HFFc6 (cell line): ENCODE results near the gene CLEC4G. TPM values are rescaled to one million over a fixed set of nuclear protein-coding genes. Genes with fewer than 3 reads are reported as not detected.

Experiments
- DNase-seq: peaks from one replicate; pipeline ENCODE4 v3.0.0-alpha.2; 2018
- H3K27ac Mint-ChIP-seq: 2 replicates; pipeline ENCODE4 v1.8.0; 2020; ENCODE audit warnings: mild to moderate bottlenecking, mixed read lengths
- H3K27me3 Mint-ChIP-seq: 2 replicates; pipeline ENCODE4 v1.8.0; 2021; ENCODE audit warnings: mild to moderate bottlenecking, moderate library complexity, mixed read lengths; ENCODE audit not compliant: insufficient read depth
- H3K36me3 Mint-ChIP-seq: 2 replicates; pipeline ENCODE4 v1.8.0; 2021; ENCODE audit warnings: low read depth, mixed read lengths
- H3K4me1 Mint-ChIP-seq: 2 replicates; pipeline ENCODE4 v1.8.0; 2020; ENCODE audit warnings: low read depth, mixed read lengths
- H3K4me3 Mint-ChIP-seq: 2 replicates; pipeline ENCODE4 v1.8.0; 2020; ENCODE audit warnings: mild to moderate bottlenecking, moderate library complexity, mixed read lengths
- H3K9me3 Mint-ChIP-seq: 2 replicates; pipeline ENCODE4 v1.8.0; 2020; ENCODE audit warnings: mild to moderate bottlenecking, mixed read lengths
- total RNA-seq, 6 experiments: library from RNA; stranded (reverse); fragmentation: NEBNext Ultra II Directional; extraction: Animal tissue kit (Norgen Biotek cat#: 25700); gene quantifications; 2 replicates in 1 of 6; 3 replicates in 5 of 6; pipeline ENCODE4 v1.2.3, GENCODE V29; 2021
- TF ChIP-seq, protein P1 (sequence below): fragments of 200-600 bp; sonication (generic); IDR thresholded peaks from 2 replicates; pipeline ENCODE4 v1.5.0; 2021; ENCODE audit warnings: antibody characterized with exemption, mild to moderate bottlenecking

Gene CLEC4G
- total RNA-seq, 6 experiments from 2014 or later: not detected

- no peak overlapping the region for H3K27ac Mint-ChIP-seq
- H3K36me3 Mint-ChIP-seq: no peaks in the 10 kb centered on the region
- DNase-seq: no peak
- H3K4me1 Mint-ChIP-seq: no peaks in the 10 kb centered on the region
- TF ChIP-seq, protein P1, sequence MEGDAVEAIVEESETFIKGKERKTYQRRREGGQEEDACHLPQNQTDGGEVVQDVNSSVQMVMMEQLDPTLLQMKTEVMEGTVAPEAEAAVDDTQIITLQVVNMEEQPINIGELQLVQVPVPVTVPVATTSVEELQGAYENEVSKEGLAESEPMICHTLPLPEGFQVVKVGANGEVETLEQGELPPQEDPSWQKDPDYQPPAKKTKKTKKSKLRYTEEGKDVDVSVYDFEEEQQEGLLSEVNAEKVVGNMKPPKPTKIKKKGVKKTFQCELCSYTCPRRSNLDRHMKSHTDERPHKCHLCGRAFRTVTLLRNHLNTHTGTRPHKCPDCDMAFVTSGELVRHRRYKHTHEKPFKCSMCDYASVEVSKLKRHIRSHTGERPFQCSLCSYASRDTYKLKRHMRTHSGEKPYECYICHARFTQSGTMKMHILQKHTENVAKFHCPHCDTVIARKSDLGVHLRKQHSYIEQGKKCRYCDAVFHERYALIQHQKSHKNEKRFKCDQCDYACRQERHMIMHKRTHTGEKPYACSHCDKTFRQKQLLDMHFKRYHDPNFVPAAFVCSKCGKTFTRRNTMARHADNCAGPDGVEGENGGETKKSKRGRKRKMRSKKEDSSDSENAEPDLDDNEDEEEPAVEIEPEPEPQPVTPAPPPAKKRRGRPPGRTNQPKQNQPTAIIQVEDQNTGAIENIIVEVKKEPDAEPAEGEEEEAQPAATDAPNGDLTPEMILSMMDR: no peak
- H3K4me3 Mint-ChIP-seq: no peak overlapping the region
- no peaks in the 10 kb centered on the region; the same call in 1 of the 2 replicates for H3K9me3 Mint-ChIP-seq
- peaks cover 27% of the 10 kb centered on the region for H3K27me3 Mint-ChIP-seq
These were observed 1.4 kb downstream of the CLEC4G start for GRCh38 chr19:7730286-7731217.

GRCh38 chr19:7729831-7730285 is 2.1 kb downstream of the CLEC4G start:
- no peak for DNase-seq
- H3K36me3 Mint-ChIP-seq: no peaks in the 10 kb centered on the region
- no peak overlapping the region for H3K27ac Mint-ChIP-seq
- no peaks in the 10 kb centered on the region; the same call in 1 of the 2 replicates for H3K9me3 Mint-ChIP-seq
- H3K4me3 Mint-ChIP-seq: no peak overlapping the region
- H3K4me1 Mint-ChIP-seq: no peaks in the 10 kb centered on the region
- H3K27me3 Mint-ChIP-seq: peaks cover 32% of the 10 kb centered on the region
- TF ChIP-seq, protein P1: no peak

DNA sequence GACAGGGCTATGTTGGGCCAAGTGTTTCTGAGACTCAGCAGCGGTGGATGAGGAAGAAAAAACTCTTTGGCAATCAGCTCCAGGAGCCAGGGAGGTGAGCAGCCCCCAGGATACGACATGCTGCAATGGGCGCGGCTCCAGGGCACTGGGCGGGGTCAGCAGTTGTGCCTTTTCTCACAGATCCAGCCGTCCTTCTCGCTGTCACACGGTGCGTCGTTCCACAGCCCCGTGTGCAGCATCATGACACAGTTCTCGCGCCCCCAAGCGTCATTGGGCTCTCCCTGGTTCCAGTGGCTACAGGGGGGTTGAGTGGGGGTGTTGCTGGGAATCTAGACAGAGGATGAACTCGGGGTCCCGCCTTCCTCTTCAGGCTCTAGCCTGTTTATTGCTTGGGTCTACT is 2.7 kb downstream of the CLEC4G start:
- TF ChIP-seq, protein P1: no peak
- Mint-ChIP-seq H3K9me3 (no peaks in the 10 kb centered on the region; the same call in 1 of the 2 replicates), H3K27ac (no peak overlapping the region), H3K27me3 (peaks cover 34% of the 10 kb centered on the region), H3K36me3 (no peaks in the 10 kb centered on the region), H3K4me1 (no peaks in the 10 kb centered on the region), H3K4me3 (no peak overlapping the region)
- no peak for DNase-seq

GRCh38 chr19:7725791-7726190 is 6.1 kb downstream of the CLEC4G start:
- Mint-ChIP-seq H3K4me3 (no peak overlapping the region), H3K27me3 (peaks cover 46% of the 10 kb centered on the region), H3K4me1 (no peaks in the 10 kb centered on the region), H3K9me3 (no peaks in the 10 kb centered on the region; the same call in 1 of the 2 replicates), H3K27ac (no peak overlapping the region), H3K36me3 (no peaks in the 10 kb centered on the region)
- TF ChIP-seq, protein P1: no peak
- DNase-seq: no peak

GRCh38 chr19:7722231-7722651 is 9.7 kb downstream of the CLEC4G start:
- peaks cover 32% of the 10 kb centered on the region for H3K27me3 Mint-ChIP-seq

More at GRCh38 chr19:7722231-7722651, 9.7 kb downstream of the CLEC4G start:
- Mint-ChIP-seq H3K4me1 (no peaks in the 10 kb centered on the region), H3K27ac (no peak overlapping the region), H3K4me3 (no peak overlapping the region), H3K9me3 (no peaks in the 10 kb centered on the region; the same call in 1 of the 2 replicates), H3K36me3 (no peaks in the 10 kb centered on the region)
- DNase-seq: no peak
- TF ChIP-seq, protein P1: no peak
